Limb (tissue), 2 donors: ENCODE measurements around the gene DAGLA.
A peak's percentile ranks its signal among the peaks of the same experiment; 100 is the strongest.

Experiments used
- DNase-seq, 2 donors: peaks; one replicate each; pipeline ENCODE4 v3.0.0-alpha.2; 2016; ENCODE audit errors: extremely low spot score in 2 of 2

The DAGLA gene

GRCh38 chr11:61745781-61746441, 65.7 kb downstream of the DAGLA start:
- DNase-seq, result no peak

- DNase-seq, result no peak
These were observed 66.4 kb downstream of the DAGLA start for GRCh38 chr11:61746442-61747191.

- peak; percentile 40 to 74 for DNase-seq
These were observed 67.2 kb downstream of the DAGLA start for GRCh38 chr11:61747192-61747966.

GRCh38 chr11:61747967-61748285, 67.7 kb downstream of the DAGLA start:
- DNase-seq, result no peak

- no peak for DNase-seq
These were observed 69.5 kb downstream of the DAGLA start for GRCh38 chr11:61749591-61750217.

GRCh38 chr11:61750631-61751273, 70.6 kb downstream of the DAGLA start:
- DNase-seq, result no peak

- DNase-seq, result no peak
These were observed 71.2 kb downstream of the DAGLA start for GRCh38 chr11:61751384-61751783.

GRCh38 chr11:61752117-61752924, 72.1 kb downstream of the DAGLA start, which contains the start of gene MYRF:
Gene MYRF, plus strand, starts transcription at chr11:61752636. Its CDS starts 109 bp downstream, at chr11:61752745.
- peak; percentile 27 to 83 for DNase-seq

GRCh38 chr11:61752925-61753521, 72.8 kb downstream of the DAGLA start:
- no peak for DNase-seq

- DNase-seq, result no peak
These were observed 73.5 kb downstream of the DAGLA start for GRCh38 chr11:61753672-61754071.

- DNase-seq, result no peak
These were observed 74.6 kb downstream of the DAGLA start for GRCh38 chr11:61754534-61755482.

GRCh38 chr11:61756147-61756451, 75.9 kb downstream of the DAGLA start:
- DNase-seq, result no peak

GRCh38 chr11:61756452-61757212, 76.4 kb downstream of the DAGLA start:
- DNase-seq, result no peak

GRCh38 chr11:61757213-61757862, 77.1 kb downstream of the DAGLA start:
- no peak for DNase-seq

GRCh38 chr11:61760946-61761345, 80.8 kb downstream of the DAGLA start:
- DNase-seq, result no peak

GRCh38 chr11:61761440-61762222, 81.4 kb downstream of the DAGLA start:
- no peak for DNase-seq

- DNase-seq, result no peak
These were observed 82.0 kb downstream of the DAGLA start for GRCh38 chr11:61762223-61762615.
